Colonic mucosa (tissue), 4 donors: ENCODE measurements around the gene DSCAML1. TPM values are rescaled to one million over a fixed set of nuclear protein-coding genes. Genes with fewer than 3 reads are reported as not detected.

ENCODE experiments used
- DNase-seq: peaks from one replicate; pipeline ENCODE4 v3.0.0-alpha.2; 2020
- H3K27ac ChIP-seq: fragments of 200-600 bp; one replicate; pipeline ENCODE4 v1.8.0; 2021
- H3K27me3 ChIP-seq: fragments of 200-600 bp; one replicate; pipeline ENCODE4 v1.8.0; 2021
- H3K36me3 ChIP-seq: fragments of 200-600 bp; one replicate; pipeline ENCODE4 v1.8.0; 2021
- H3K4me1 ChIP-seq: fragments of 200-600 bp; one replicate; pipeline ENCODE4 v1.8.0; 2021; ENCODE audit warnings: mild to moderate bottlenecking
- H3K4me3 ChIP-seq: fragments of 200-600 bp; one replicate; pipeline ENCODE4 v1.8.0; 2021
- H3K9ac ChIP-seq, 2 donors: one replicate each; pipeline ENCODE4 v1.7.0; 2013; ENCODE audit warnings: control low read depth in 2 of 2, low read depth in 2 of 2, low read length in 2 of 2
- H3K9me3 ChIP-seq: fragments of 200-600 bp; one replicate; pipeline ENCODE4 v1.8.0; 2021
- intact Hi-C: fragments of 100-400 bp; cut with DNase I; formaldehyde crosslinking; loops from one replicate; pipeline ENCODE4 v1.14.1; 2022
- total RNA-seq, 2 donors: library from RNA; stranded (reverse); fragmentation: NEBNext Ultra II Directional in 1 of 2; extraction: Animal tissue kit (Norgen Biotek cat#: 25700) in 1 of 2; gene quantifications; one replicate each; pipeline ENCODE4 v1.2.1, GENCODE V29; 2021
- TF ChIP-seq, protein P1 (sequence below): fragments of 200-600 bp; IDR thresholded peaks from one replicate; pipeline ENCODE4 v1.8.0; 2022; ENCODE audit warnings: antibody characterized with exemption, mild to moderate bottlenecking
- donor health status: healthy.
- donor health status: DM: no; HTN: no; CAD: no.
- donor health status: DM: no; HTN: no; CAD: no.

DSCAML1 gene
- total RNA-seq, 2 donors from 2014 or later = 1.2 to 4.3 TPM

DNA sequence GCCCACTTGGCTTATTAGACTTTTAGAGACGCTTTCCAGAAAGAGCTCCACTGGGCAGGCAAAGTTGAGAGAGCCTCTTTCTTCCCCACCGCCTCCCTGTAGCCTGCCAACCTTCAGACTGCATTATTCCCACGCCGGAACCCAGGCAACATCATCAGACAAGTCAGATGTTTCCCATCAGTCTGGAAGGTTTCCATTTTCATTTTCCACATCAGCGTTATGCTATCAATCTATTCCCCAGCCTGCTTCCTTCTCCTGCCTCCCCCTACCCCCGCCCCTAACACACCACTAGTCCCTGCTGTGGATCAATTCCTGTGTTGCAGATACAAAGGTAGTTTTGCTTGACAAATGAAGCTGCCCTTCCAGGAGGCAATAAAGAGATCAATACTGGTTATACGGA lies 184.8 kb downstream of the DSCAML1 start:
- intact Hi-C loops = no loop called here
- TF ChIP-seq, protein P1, sequence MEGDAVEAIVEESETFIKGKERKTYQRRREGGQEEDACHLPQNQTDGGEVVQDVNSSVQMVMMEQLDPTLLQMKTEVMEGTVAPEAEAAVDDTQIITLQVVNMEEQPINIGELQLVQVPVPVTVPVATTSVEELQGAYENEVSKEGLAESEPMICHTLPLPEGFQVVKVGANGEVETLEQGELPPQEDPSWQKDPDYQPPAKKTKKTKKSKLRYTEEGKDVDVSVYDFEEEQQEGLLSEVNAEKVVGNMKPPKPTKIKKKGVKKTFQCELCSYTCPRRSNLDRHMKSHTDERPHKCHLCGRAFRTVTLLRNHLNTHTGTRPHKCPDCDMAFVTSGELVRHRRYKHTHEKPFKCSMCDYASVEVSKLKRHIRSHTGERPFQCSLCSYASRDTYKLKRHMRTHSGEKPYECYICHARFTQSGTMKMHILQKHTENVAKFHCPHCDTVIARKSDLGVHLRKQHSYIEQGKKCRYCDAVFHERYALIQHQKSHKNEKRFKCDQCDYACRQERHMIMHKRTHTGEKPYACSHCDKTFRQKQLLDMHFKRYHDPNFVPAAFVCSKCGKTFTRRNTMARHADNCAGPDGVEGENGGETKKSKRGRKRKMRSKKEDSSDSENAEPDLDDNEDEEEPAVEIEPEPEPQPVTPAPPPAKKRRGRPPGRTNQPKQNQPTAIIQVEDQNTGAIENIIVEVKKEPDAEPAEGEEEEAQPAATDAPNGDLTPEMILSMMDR = no peak
- no peak for DNase-seq

DNA sequence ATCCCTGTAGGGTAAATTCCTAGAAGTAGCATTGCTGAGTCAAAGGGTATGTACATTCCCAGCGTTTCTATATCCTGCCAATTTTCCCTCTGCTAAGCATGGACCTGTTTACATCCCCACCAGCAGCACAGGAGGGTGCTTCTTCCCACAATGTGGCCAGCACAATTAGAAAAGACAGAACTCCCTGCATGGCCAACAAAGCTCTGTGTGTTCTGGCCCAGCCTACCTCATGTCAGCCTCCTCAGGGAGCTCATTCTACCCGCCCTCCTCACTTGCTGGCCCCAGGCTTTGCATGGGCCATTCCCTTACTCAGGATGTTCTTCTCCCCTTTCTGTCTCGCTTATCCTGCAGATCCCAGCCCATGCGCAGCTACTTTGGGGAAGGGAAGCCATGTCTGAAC lies 186.1 kb downstream of the DSCAML1 start:
- DNase-seq = no peak
- no peak overlapping the region for H3K9ac ChIP-seq
- TF ChIP-seq, protein P1 = no peak
- H3K27ac ChIP-seq = no peak overlapping the region
- no peaks in the 10 kb centered on the region for H3K36me3 ChIP-seq
- H3K4me3 ChIP-seq = no peak overlapping the region
- H3K4me1 ChIP-seq = no peaks in the 10 kb centered on the region
- intact Hi-C loops = no loop called here
- no peaks in the 10 kb centered on the region for H3K27me3 ChIP-seq
- H3K9me3 ChIP-seq = no peaks in the 10 kb centered on the region

More for the DNA sequence above, 184.8 kb downstream of the DSCAML1 start:
- H3K4me3 ChIP-seq = no peak overlapping the region
- no peaks in the 10 kb centered on the region for H3K4me1 ChIP-seq
- H3K27ac ChIP-seq = no peak overlapping the region
- no peaks in the 10 kb centered on the region for H3K9me3 ChIP-seq
- no peaks in the 10 kb centered on the region for H3K27me3 ChIP-seq
- H3K9ac ChIP-seq = no peak overlapping the region
- no peaks in the 10 kb centered on the region for H3K36me3 ChIP-seq

GRCh38 chr11:117610045-117610444 lies 187.0 kb downstream of the DSCAML1 start:
- no peak overlapping the region for H3K9ac ChIP-seq
- H3K27me3 ChIP-seq = no peaks in the 10 kb centered on the region
- no peak overlapping the region for H3K4me3 ChIP-seq
- intact Hi-C loops = no loop called here
- TF ChIP-seq, protein P1 = no peak
- no peaks in the 10 kb centered on the region for H3K4me1 ChIP-seq
- no peaks in the 10 kb centered on the region for H3K9me3 ChIP-seq
- no peak overlapping the region for H3K27ac ChIP-seq
- H3K36me3 ChIP-seq = no peaks in the 10 kb centered on the region
- no peak for DNase-seq

DNA sequence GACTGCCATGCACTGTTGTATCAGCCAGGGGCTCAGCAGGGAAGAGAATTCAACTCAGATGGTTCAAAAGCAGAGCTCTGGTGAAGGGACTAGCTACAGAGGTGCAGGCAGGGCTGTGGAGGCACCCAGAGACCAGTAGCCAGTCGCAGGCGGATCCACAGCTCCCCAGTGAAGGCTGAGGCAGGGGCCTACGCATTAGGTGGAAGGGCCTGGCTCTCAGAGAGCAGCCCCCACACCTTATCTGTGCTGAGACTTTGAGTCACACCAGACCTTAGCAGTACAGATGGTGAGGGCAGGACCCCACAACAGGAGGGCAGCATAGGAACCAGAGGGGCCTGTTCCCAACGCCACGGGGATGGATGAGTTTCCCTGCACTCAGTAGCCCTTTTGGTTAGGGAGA lies 189.6 kb downstream of the DSCAML1 start:
- no peaks in the 10 kb centered on the region for H3K4me1 ChIP-seq
- no peaks in the 10 kb centered on the region for H3K27me3 ChIP-seq
- TF ChIP-seq, protein P1 = no peak
- H3K4me3 ChIP-seq = no peak overlapping the region
- H3K9me3 ChIP-seq = no peaks in the 10 kb centered on the region
- intact Hi-C loops = no loop called here
- DNase-seq = no peak
- H3K9ac ChIP-seq = no peak overlapping the region
- no peaks in the 10 kb centered on the region for H3K36me3 ChIP-seq
- no peak overlapping the region for H3K27ac ChIP-seq

DNA sequence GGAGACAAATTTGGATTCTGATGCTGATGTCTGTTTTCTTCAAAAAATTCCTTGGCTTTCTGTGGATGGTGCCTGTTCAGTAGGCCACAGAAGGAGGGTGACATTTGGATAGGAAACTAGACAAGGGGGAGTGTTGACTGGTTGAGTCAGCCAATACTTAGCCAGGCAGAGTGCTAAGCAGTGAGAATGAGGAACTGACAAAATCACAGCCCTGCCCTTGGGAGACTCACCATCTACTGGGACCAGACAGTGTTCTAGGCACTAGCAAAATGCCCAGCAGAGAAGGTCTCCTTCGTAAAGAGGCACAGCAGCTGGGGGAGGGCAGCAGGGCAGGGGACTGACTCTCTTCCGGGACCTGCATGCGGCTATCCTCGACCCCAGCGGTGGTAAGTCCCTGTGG lies 190.2 kb downstream of the DSCAML1 start:
- H3K4me1 ChIP-seq = no peaks in the 10 kb centered on the region
- TF ChIP-seq, protein P1 = no peak
- intact Hi-C loops = no loop called here
- H3K9me3 ChIP-seq = no peaks in the 10 kb centered on the region
- no peaks in the 10 kb centered on the region for H3K27me3 ChIP-seq
- no peak overlapping the region for H3K4me3 ChIP-seq
- H3K36me3 ChIP-seq = no peaks in the 10 kb centered on the region
- no peak for DNase-seq
- no peak overlapping the region for H3K27ac ChIP-seq
- no peak overlapping the region for H3K9ac ChIP-seq

DNA sequence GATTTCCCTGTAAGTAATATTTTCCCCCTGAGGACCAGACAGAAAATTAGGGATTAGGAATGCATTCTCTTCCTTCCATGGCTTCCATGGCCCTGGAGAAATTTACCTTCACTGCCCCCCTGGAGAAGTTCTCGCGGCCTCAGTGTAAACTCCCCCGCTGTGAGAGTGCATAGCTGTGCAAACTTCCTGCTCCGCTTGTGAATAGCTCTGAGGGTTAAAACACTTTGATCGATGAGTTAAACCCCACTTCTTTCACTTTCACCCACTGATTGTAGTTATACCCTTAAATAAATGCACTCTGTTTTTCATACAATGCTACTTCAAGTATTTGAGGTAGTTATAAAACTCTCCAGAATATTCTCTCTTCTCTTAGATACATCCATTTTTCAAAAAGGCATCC lies 190.8 kb downstream of the DSCAML1 start:
- TF ChIP-seq, protein P1 = no peak
- no peak for DNase-seq
- Histone ChIP-seq H3K27ac (no peak overlapping the region), H3K4me3 (no peak overlapping the region), H3K27me3 (no peaks in the 10 kb centered on the region), H3K9me3 (no peaks in the 10 kb centered on the region), H3K9ac (no peak overlapping the region), H3K4me1 (no peaks in the 10 kb centered on the region), H3K36me3 (no peaks in the 10 kb centered on the region)
- intact Hi-C loops = no loop called here
